BLaER1 (cell line): ENCODE results near the gene OR2V2.
A peak's percentile ranks its signal among the peaks of the same experiment; 100 is the strongest.
"Not testable (repeated sequence)": the region's sequence is repeated elsewhere in the genome, so short reads cannot be mapped to it uniquely, and the experiment has no call there.

Experiments used
- H3K27ac ChIP-seq: shearing (Covaris generic); formaldehyde crosslinking; 2 replicates; pipeline ENCODE4 v1.8.1; 2022
- H3K27me3 ChIP-seq: shearing (Covaris generic); formaldehyde crosslinking; 2 replicates; pipeline ENCODE4 v1.8.1; 2022
- H3K36me3 ChIP-seq: shearing (Covaris generic); formaldehyde crosslinking; 2 replicates; pipeline ENCODE4 v1.8.1; 2022
- H3K4me1 ChIP-seq: shearing (Covaris generic); formaldehyde crosslinking; 2 replicates; pipeline ENCODE4 v1.8.1; 2022
- H3K4me2 ChIP-seq: shearing (Covaris generic); formaldehyde crosslinking; 2 replicates; pipeline ENCODE4 v1.8.1; 2022
- H3K4me3 ChIP-seq: shearing (Covaris generic); formaldehyde crosslinking; 2 replicates; pipeline ENCODE4 v1.8.1; 2022
- H3K9ac ChIP-seq: shearing (Covaris generic); formaldehyde crosslinking; 2 replicates; pipeline ENCODE4 v1.8.1; 2022
- H3K9me3 ChIP-seq: shearing (Covaris generic); formaldehyde crosslinking; 2 replicates; pipeline ENCODE4 v1.8.1; 2022
- H4K20me1 ChIP-seq: shearing (Covaris generic); formaldehyde crosslinking; 2 replicates; pipeline ENCODE4 v1.8.1; 2022
- Cebpa-rat ChIP-seq: shearing (Covaris generic); IDR thresholded peaks from 2 replicates; pipeline ENCODE4 v1.8.1; 2022

OR2V2 gene

GRCh38 chr5:181146927-181147636 is at the start of gene OR2V2:
OR2V2 (plus strand) TSS chr5:181147586; CDS start chr5:181154943, 7,357 bp downstream.
- Histone ChIP-seq H3K9me3 (peaks cover 40% of the 10 kb centered on the region), H3K4me1 (peaks cover 48% of the 10 kb centered on the region), H3K4me2 (peak within 1 kb of the TSS; percentile 86)
- H3K9ac ChIP-seq, H3K27ac ChIP-seq, H3K36me3 ChIP-seq, H3K27me3 ChIP-seq, H3K4me3 ChIP-seq, H4K20me1 ChIP-seq: not testable (repeated sequence)

GRCh38 chr5:181097759-181098491 is 49.5 kb upstream of the OR2V2 start:
- not testable (repeated sequence) for H3K27me3 ChIP-seq, H3K27ac ChIP-seq, H3K9me3 ChIP-seq, H3K4me1 ChIP-seq, H3K9ac ChIP-seq, H4K20me1 ChIP-seq, H3K4me3 ChIP-seq, H3K36me3 ChIP-seq, H3K4me2 ChIP-seq

GRCh38 chr5:181098762-181099601 is 48.4 kb upstream of the OR2V2 start:
- Histone ChIP-seq H3K4me2 (no peak overlapping the region), H3K27me3 (peaks cover 3% of the 10 kb centered on the region; the same call in 1 of the 2 replicates), H3K27ac (no peak overlapping the region), H3K9ac (no peak overlapping the region), H3K4me1 (0 out of 2 replicates have a peak, but pooled peaks cover under 1% of the 10 kb centered on the region), H4K20me1 (no peaks in the 10 kb centered on the region), H3K9me3 (no peaks in the 10 kb centered on the region), H3K4me3 (no peak overlapping the region), H3K36me3 (no peaks in the 10 kb centered on the region)
- no peak for TF ChIP-seq Cebpa-rat

GRCh38 chr5:181099602-181100086 is 47.7 kb upstream of the OR2V2 start:
- Histone ChIP-seq H3K27me3 (peaks cover 9% of the 10 kb centered on the region; the same call in 1 of the 2 replicates), H3K4me3 (no peak overlapping the region), H3K36me3 (no peaks in the 10 kb centered on the region), H3K4me1 (peaks cover 5% of the 10 kb centered on the region; the same call in 1 of the 2 replicates), H3K9ac (no peak overlapping the region), H3K27ac (no peak overlapping the region), H3K9me3 (no peaks in the 10 kb centered on the region), H4K20me1 (no peaks in the 10 kb centered on the region), H3K4me2 (no peak overlapping the region)
- TF ChIP-seq Cebpa-rat, result no peak

- Histone ChIP-seq H3K36me3 (no peaks in the 10 kb centered on the region), H4K20me1 (no peaks in the 10 kb centered on the region), H3K9ac (no peak overlapping the region), H3K27ac (no peak overlapping the region), H3K4me2 (no peak overlapping the region), H3K4me3 (no peak overlapping the region), H3K9me3 (no peaks in the 10 kb centered on the region), H3K4me1 (peaks cover 6% of the 10 kb centered on the region; the same call in 1 of the 2 replicates), H3K27me3 (peaks cover 11% of the 10 kb centered on the region; the same call in 1 of the 2 replicates)
- TF ChIP-seq Cebpa-rat, result no peak
These were observed 47.1 kb upstream of the OR2V2 start for GRCh38 chr5:181100121-181100875.

- peaks cover 11% of the 10 kb centered on the region; the same call in 1 of the 2 replicates for H3K27me3 ChIP-seq
- H3K27ac ChIP-seq, H4K20me1 ChIP-seq, H3K9ac ChIP-seq, H3K36me3 ChIP-seq, H3K4me2 ChIP-seq, H3K4me3 ChIP-seq, H3K9me3 ChIP-seq: not testable (repeated sequence)
- H3K4me1 ChIP-seq, result peaks cover 14% of the 10 kb centered on the region; the same call in 1 of the 2 replicates
These were observed 46.2 kb upstream of the OR2V2 start for GRCh38 chr5:181101030-181101641.

- H3K4me1 ChIP-seq, result peaks cover 14% of the 10 kb centered on the region; the same call in 1 of the 2 replicates
- not testable (repeated sequence) for H3K9ac ChIP-seq, H3K9me3 ChIP-seq, H3K4me3 ChIP-seq, H3K4me2 ChIP-seq, H3K36me3 ChIP-seq, H3K27ac ChIP-seq, H4K20me1 ChIP-seq
- peaks cover 11% of the 10 kb centered on the region; the same call in 1 of the 2 replicates for H3K27me3 ChIP-seq
These were observed 45.3 kb upstream of the OR2V2 start for GRCh38 chr5:181101930-181102674.

- Histone ChIP-seq H3K4me1 (peaks cover 14% of the 10 kb centered on the region; the same call in 1 of the 2 replicates), H3K27me3 (peaks cover 11% of the 10 kb centered on the region; the same call in 1 of the 2 replicates), H3K4me2 (peak overlapping the region; percentile 44; the same call in 1 of the 2 replicates)
- not testable (repeated sequence) for H3K36me3 ChIP-seq, H3K9me3 ChIP-seq, H3K27ac ChIP-seq, H3K9ac ChIP-seq, H4K20me1 ChIP-seq, H3K4me3 ChIP-seq
These were observed 43.2 kb upstream of the OR2V2 start for GRCh38 chr5:181104259-181104568.

- not testable (repeated sequence) for H3K27ac ChIP-seq, H3K9me3 ChIP-seq, H3K4me3 ChIP-seq, H3K36me3 ChIP-seq, H3K9ac ChIP-seq, H4K20me1 ChIP-seq
- 0 out of 2 replicates have a peak overlapping the region, but pooled peaks have one; percentile 44 for H3K4me2 ChIP-seq
- H3K27me3 ChIP-seq, result peaks cover 11% of the 10 kb centered on the region; the same call in 1 of the 2 replicates
- H3K4me1 ChIP-seq, result peaks cover 14% of the 10 kb centered on the region; the same call in 1 of the 2 replicates
These were observed 42.6 kb upstream of the OR2V2 start for GRCh38 chr5:181104606-181105390.
